Effector memory CD4-positive, alpha-beta T cell (primary cell): ENCODE data around the gene DISC1.
"Not testable (repeated sequence)": the region's sequence is repeated elsewhere in the genome, so short reads cannot be mapped to it uniquely, and the experiment has no call there.

Source experiments
- DNase-seq, 3 donors: peaks; one replicate each; pipeline ENCODE4 v3.0.0-alpha.2; 2020
- H3K27ac ChIP-seq: 2 replicates; pipeline ENCODE4 v1.7.0; 2013; ENCODE audit warnings: mild to moderate bottlenecking, low read length, moderate library complexity; ENCODE audit not compliant: insufficient read depth, poor library complexity, severe bottlenecking
- H3K27me3 ChIP-seq: replicated peaks from 2 replicates; pipeline ENCODE4 v1.7.0; 2013; ENCODE audit warnings: mild to moderate bottlenecking, low read length; ENCODE audit not compliant: insufficient read depth, control insufficient read depth, poor library complexity, severe bottlenecking
- H3K36me3 ChIP-seq: 2 replicates; pipeline ENCODE4 v1.7.0; 2013; ENCODE audit warnings: mild to moderate bottlenecking, low read length, moderate library complexity; ENCODE audit not compliant: control insufficient read depth, insufficient read depth
- H3K4me1 ChIP-seq: 2 replicates; pipeline ENCODE4 v1.7.0; 2013; ENCODE audit warnings: low read length, mild to moderate bottlenecking; ENCODE audit not compliant: control insufficient read depth, insufficient read depth, poor library complexity, severe bottlenecking
- H3K4me3 ChIP-seq: 2 replicates; pipeline ENCODE4 v1.7.0; 2013; ENCODE audit warnings: low read length, low read depth, mild to moderate bottlenecking; ENCODE audit not compliant: insufficient read depth, poor library complexity, severe bottlenecking
- H3K9me3 ChIP-seq: 2 replicates; pipeline ENCODE4 v1.7.0; 2013; ENCODE audit warnings: mild to moderate bottlenecking, low read length, moderate library complexity; ENCODE audit not compliant: control insufficient read depth

DISC1 gene

DNA sequence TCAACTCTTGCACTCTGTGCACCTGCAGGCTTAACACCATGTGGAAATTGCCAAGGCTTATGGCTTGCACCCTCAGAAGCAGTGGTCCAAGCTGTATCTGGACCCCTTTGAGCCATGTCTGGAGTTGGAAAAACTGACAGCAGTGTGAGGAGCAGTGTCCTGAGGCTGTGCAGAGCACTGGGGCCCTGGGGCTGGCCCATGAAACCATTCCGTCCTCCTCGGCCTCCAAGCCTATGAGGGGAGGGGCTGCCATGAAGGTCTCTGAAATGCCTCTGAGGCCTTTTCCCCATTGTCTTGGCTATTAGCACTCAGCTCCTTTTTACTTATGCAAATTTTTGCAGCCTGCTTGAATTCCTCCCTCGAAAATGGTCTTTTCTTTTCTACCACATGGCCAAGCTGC is 126.7 kb downstream of the DISC1 start:
- DNase-seq: no peak
- H3K4me3 ChIP-seq: no peak overlapping the region
- H3K4me1 ChIP-seq: no peaks in the 10 kb centered on the region
- peaks cover 16% of the 10 kb centered on the region for H3K36me3 ChIP-seq
- no peaks in the 10 kb centered on the region for H3K9me3 ChIP-seq
- no peaks in the 10 kb centered on the region for H3K27me3 ChIP-seq
- no peak overlapping the region for H3K27ac ChIP-seq

DNA sequence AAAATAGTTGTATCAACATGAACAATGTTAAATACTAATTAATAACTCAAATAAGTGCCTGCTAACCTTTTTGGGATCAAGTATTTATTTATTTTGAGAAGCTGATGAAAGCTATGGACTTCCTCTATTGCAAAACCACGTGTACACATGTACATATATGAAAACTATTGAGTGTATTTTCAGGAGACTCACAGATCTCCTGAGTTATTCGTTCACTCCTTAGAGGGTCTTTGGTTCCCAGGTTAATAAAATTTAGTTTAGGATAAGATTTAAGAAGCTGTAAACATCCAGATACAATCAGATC is 130.5 kb downstream of the DISC1 start:
- no peaks in the 10 kb centered on the region for H3K4me1 ChIP-seq
- H3K9me3 ChIP-seq: no peaks in the 10 kb centered on the region
- H3K27me3 ChIP-seq: no peaks in the 10 kb centered on the region
- no peak overlapping the region for H3K27ac ChIP-seq
- DNase-seq: no peak
- peaks cover 6% of the 10 kb centered on the region for H3K36me3 ChIP-seq
- H3K4me3 ChIP-seq: no peak overlapping the region

DNA sequence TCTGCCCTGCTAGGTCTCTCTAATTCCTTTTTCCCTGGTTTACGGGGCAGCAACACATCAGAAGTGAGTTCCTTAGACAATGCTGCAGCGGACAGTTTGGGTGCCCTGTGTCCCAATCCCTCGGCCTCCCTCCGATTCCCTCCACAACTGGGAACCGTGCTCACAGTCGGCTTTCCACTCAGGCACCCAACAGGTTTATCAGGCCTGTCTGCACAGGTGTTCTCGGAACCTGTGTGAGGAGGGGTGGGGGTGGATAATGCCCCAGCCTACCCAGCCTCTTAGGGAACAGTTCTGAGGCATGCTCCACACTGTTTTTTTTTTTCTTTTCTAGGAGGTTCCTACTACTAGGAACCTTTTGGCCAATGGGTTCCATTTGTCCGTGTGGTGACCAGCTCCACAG is 131.2 kb downstream of the DISC1 start:
- Histone ChIP-seq H3K27ac (no peak overlapping the region), H3K27me3 (no peaks in the 10 kb centered on the region), H3K4me3 (no peak overlapping the region), H3K9me3 (no peaks in the 10 kb centered on the region), H3K36me3 (peaks cover 5% of the 10 kb centered on the region), H3K4me1 (no peaks in the 10 kb centered on the region)
- DNase-seq: no peak

DNA sequence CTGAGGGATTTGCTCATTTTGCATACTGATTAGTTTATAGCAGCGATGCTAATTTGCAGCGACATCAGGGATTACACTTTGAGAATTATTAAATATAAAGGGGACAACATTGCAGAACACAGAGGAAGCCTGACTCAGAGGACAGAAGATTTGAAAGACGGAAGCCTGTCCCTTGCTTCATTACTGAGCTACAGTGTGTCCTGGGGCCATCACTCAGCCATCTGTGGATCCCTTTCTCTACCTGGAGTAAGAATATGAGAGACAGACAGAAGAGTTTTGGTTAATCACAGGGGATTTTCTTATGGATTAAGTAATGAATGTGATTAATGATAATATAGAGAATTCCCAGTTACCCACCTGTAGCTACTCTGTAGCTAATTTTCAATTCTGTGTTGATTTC is 134.7 kb downstream of the DISC1 start:
- Histone ChIP-seq H3K4me3 (no peak overlapping the region), H3K36me3 (peaks cover 5% of the 10 kb centered on the region), H3K27me3 (no peaks in the 10 kb centered on the region), H3K4me1 (no peaks in the 10 kb centered on the region), H3K9me3 (no peaks in the 10 kb centered on the region), H3K27ac (no peak overlapping the region)
- DNase-seq: no peak

DNA sequence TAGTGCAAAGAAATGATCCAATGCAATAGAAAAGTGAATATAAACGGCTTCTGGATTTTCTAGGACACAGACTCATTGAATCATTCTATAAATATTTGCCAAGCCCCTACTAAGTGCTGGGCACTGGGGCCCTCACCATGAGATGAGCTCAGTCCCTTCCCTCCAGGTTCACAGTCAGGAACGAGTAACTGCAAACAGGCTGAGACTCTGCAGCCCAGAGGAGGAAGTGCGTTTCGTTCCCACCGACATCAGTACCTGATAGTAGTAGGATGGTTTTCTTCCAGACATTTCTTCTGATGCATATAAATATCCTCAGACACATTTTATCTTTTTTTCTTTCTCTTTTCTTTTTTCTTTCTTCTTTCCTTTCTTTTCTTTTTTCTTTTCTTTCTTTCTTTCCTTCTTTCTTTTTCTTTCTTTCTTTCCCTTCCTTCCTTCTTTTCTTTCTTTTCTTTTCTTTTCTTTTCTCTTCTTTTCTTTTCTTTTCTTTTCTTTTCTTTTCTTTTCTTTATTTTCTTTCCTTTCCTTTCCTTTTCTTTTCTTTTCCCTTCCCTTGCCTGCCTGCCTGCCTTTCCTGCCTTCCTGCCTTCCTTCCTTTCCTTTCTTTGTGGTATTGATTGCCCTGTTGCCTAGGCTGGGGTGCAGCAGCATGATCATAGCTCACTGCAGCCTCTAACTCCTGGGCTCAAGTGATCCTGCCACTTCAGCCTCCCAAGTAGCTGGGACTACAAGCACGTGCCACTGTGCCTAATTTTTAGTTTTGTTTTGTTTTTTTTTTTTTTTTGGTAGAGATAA is 135.4 kb downstream of the DISC1 start:
- no peak overlapping the region for H3K27ac ChIP-seq
- DNase-seq: no peak
- no peaks in the 10 kb centered on the region for H3K27me3 ChIP-seq
- no peak overlapping the region for H3K4me3 ChIP-seq
- H3K36me3 ChIP-seq: peaks cover 5% of the 10 kb centered on the region
- H3K9me3 ChIP-seq: no peaks in the 10 kb centered on the region
- H3K4me1 ChIP-seq: no peaks in the 10 kb centered on the region

DNA sequence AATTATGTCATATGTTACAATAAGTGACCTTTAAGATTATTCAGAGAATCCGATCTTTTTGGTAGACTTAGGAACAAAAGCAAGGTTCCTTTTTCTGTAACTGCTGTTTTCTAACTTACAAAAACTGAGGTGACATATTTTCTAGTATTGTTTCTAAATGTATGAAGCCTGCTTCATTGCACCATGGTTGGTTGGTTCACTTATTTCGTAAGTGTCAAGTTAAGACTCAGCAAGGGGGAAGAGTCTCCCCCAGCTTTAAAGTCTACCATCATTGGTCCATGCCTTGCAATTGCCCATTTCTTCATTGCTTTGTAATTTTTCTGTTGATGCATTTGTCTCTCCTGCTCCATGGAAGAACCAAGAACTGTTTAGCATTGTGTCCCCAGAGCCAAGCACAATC is 136.9 kb downstream of the DISC1 start:
- Histone ChIP-seq H3K4me3 (no peak overlapping the region), H3K27ac (no peak overlapping the region), H3K27me3 (no peaks in the 10 kb centered on the region), H3K9me3 (no peaks in the 10 kb centered on the region), H3K4me1 (no peaks in the 10 kb centered on the region), H3K36me3 (peaks cover 18% of the 10 kb centered on the region)
- no peak for DNase-seq

DNA sequence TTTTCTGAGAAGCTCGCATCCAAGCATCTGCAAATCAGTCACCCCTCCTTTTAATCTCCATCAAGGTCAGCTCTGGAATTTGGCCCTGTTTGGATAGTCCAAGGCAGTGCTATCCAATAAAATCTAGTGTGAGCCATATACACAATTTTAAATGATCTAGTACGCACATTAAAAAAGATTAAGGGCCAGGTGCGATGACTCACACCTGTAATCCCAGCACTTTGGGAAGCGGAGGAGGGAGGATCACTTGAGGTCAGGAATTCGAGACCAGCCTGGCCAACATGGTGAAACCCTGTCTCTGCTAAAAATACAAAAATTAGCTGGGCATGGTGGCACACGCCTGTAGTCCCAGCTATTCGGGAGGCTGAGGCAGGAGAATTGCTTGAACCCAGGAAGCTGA is 139.2 kb downstream of the DISC1 start:
- H3K27ac ChIP-seq, H3K4me3 ChIP-seq, H3K27me3 ChIP-seq, DNase-seq, H3K4me1 ChIP-seq, H3K9me3 ChIP-seq: not testable (repeated sequence)
- H3K36me3 ChIP-seq: peaks cover 21% of the 10 kb centered on the region

DNA sequence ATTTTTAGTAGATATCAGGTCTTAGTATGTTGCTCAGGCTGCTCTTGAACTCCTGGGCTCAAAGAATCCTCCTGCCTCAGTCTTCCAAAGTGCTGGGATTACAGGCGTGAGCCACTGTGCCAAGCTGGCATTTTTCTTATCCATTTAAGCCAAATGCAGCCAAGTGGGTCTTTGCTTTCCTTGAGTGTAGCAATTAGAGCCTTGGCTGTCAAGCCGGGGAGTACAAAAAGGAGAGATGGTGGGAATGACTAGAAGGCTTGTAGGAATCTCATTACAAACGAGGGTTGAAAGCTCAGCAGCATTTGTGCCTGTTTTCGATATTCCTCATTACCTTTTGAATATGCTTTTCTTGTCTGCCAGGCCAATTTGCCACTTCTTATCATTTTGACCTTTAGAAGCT is 140.9 kb downstream of the DISC1 start:
- H3K9me3 ChIP-seq: no peaks in the 10 kb centered on the region
- peaks cover 31% of the 10 kb centered on the region for H3K36me3 ChIP-seq
- DNase-seq: no peak
- H3K4me3 ChIP-seq: no peak overlapping the region
- H3K27me3 ChIP-seq: no peaks in the 10 kb centered on the region
- H3K4me1 ChIP-seq: no peaks in the 10 kb centered on the region
- H3K27ac ChIP-seq: no peak overlapping the region

DNA sequence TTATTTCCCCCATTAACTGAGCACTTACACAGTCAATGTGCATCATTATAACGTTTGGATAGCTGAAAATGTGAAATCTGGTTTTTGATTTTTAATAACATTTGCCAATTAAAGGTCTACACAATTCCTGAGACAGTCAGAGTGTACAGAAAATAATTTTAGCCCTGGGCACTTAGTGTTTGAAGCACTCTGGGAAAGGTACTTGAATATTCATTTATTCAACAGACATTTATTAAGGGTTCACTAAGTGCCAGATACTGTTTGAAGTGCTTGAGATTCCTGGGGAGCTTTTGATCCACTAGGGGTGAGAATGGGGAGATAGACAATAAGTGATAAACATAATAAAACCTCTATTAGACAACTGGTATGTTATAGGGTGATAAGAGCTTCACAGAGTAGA is 141.8 kb downstream of the DISC1 start:
- Histone ChIP-seq H3K27me3 (no peaks in the 10 kb centered on the region), H3K36me3 (peaks cover 34% of the 10 kb centered on the region), H3K4me3 (no peak overlapping the region), H3K4me1 (no peaks in the 10 kb centered on the region), H3K27ac (no peak overlapping the region), H3K9me3 (no peaks in the 10 kb centered on the region)
- DNase-seq: no peak

DNA sequence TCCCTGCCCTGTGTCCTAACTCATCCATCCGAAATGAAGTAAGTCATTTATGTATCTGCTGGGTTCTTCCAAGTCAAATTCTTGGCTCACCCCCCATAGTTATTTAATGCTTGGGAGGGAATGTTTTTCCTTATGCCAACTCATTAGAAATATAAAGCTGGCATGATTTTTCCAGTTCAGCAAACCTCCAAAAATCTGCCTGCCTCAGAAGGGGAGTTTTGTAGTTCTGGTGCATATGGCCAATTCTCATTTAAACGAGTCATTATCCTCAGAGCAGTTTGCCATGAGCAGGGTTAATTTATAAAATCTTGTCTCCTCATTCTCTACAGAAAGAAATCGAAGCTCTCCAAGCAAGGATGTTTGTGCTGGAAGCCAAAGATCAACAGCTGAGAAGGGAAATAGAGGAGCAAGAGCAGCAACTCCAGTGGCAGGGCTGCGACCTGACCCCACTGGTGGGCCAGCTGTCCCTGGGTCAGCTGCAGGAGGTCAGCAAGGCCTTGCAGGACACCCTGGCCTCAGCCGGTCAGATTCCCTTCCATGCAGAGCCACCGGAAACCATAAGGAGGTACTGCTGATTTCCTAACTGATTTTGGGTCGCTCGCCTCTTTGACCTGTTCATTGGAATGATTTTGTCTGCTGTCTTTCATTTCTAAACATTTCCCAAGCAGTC is 144.1 kb downstream of the DISC1 start:
- no peaks in the 10 kb centered on the region for H3K9me3 ChIP-seq
- H3K4me3 ChIP-seq: no peak overlapping the region
- H3K36me3 ChIP-seq: peaks cover 39% of the 10 kb centered on the region
- H3K27me3 ChIP-seq: no peaks in the 10 kb centered on the region
- no peaks in the 10 kb centered on the region for H3K4me1 ChIP-seq
- DNase-seq: no peak
- H3K27ac ChIP-seq: no peak overlapping the region
